Transverse colon (tissue), 4 donors: ENCODE results near the gene PCNX1. TPM values are rescaled to one million over a fixed set of nuclear protein-coding genes. Genes with fewer than 3 reads are reported as not detected.

Experiments used
- DNase-seq: peaks from one replicate; pipeline ENCODE4 v3.0.0-alpha.2; 2019
- H3K27ac ChIP-seq, 4 donors: fragments of 200-600 bp; sonication (generic); 2 replicates each; pipeline ENCODE4 v1.5.1; 2016 to 2018; ENCODE audit warnings: inconsistent platforms in 4 of 4
- H3K27me3 ChIP-seq: fragments of 200-600 bp; sonication (generic); 2 replicates; pipeline ENCODE4 v1.5.1; 2017; ENCODE audit warnings: inconsistent platforms
- H3K36me3 ChIP-seq, 4 donors: fragments of 200-600 bp; sonication (generic); 2 replicates each; pipeline ENCODE4 v1.5.1; 2017 to 2019; ENCODE audit warnings: inconsistent platforms in 4 of 4
- H3K4me1 ChIP-seq, 4 donors: fragments of 200-600 bp; sonication (generic); 2 replicates each; pipeline ENCODE4 v1.5.1; 2017 to 2020; ENCODE audit warnings: inconsistent platforms in 4 of 4
- H3K4me3 ChIP-seq, 4 donors: fragments of 200-600 bp; sonication (generic); 1 replicate in 1 of 4; 2 replicates in 3 of 4; pipeline versions ENCODE4 v1.5.1 to v1.6.1; 2017 to 2019; ENCODE audit warnings: inconsistent platforms in 4 of 4
- H3K9me3 ChIP-seq, 2 donors: fragments of 200-600 bp; sonication (generic); 2 replicates each; pipeline ENCODE4 v1.5.1; 2017 to 2019; ENCODE audit warnings: inconsistent platforms in 2 of 2
- EP300 ChIP-seq: sonication (generic); formaldehyde crosslinking; IDR thresholded peaks from one replicate; pipeline ENCODE4 v1.6.1; 2017; ENCODE audit warnings: antibody characterized with exemption, low read depth
- POLR2A ChIP-seq: fragments of 450-650 bp; IDR thresholded peaks from one replicate; pipeline ENCODE4 v1.6.1; 2016; ENCODE audit warnings: antibody characterized with exemption, mild to moderate bottlenecking, moderate library complexity
- POLR2AphosphoS5 ChIP-seq, 3 donors: sonication (generic); formaldehyde crosslinking; IDR thresholded peaks; one replicate each; pipeline ENCODE4 v1.6.1; 2016; ENCODE audit warnings: antibody characterized with exemption in 3 of 3
- WGBS, 2 donors: methylation state at CpG; one replicate each; pipeline ENCODE4 v1.1.5; 2018; ENCODE audit warnings: low coverage in 1 of 2; 5-methylcytosine and 5-hydroxymethylcytosine counted together
- in situ Hi-C, 4 donors: fragments of 200-750 bp; cut with MboI; loops; one replicate each; pipeline versions ENCODE4 v1.15.0 to v1.15.1; 2017; ENCODE audit warnings: low sequenced_read_pairs in 3 of 4, low pct_ligation_motif_present in 1 of 4, low pct_unique_long_range_greater_than_20kb in 1 of 4
- intact Hi-C: fragments of 100-400 bp; cut with DNase I; formaldehyde crosslinking; loops from one replicate; pipeline ENCODE4 v1.15.1; 2023; ENCODE audit warnings: low total_unique reads
- total RNA-seq, 4 donors: library from RNA; depleted of rRNA; stranded (reverse); fragments of >200 nt; gene quantifications; one replicate each; pipeline ENCODE4 v1.1.0, GENCODE V29; 2016
- TF ChIP-seq, protein P1 (sequence below), 5 experiments: fragments of 200-600 bp in 3 of 5; fragments of 450-650 bp in 2 of 5; sonication (generic) in 3 of 5; IDR thresholded peaks; 1 replicate in 2 of 5; 2 replicates in 3 of 5; pipeline ENCODE4 v1.5.1; 2016 to 2017; ENCODE audit warnings: antibody characterized with exemption in 5 of 5, inconsistent platforms in 3 of 5, mild to moderate bottlenecking in 2 of 5, moderate library complexity in 1 of 5

Gene PCNX1
- total RNA-seq, 4 donors from 2014 or later: 15.0 to 64.6 (median 46.0) TPM

DNA sequence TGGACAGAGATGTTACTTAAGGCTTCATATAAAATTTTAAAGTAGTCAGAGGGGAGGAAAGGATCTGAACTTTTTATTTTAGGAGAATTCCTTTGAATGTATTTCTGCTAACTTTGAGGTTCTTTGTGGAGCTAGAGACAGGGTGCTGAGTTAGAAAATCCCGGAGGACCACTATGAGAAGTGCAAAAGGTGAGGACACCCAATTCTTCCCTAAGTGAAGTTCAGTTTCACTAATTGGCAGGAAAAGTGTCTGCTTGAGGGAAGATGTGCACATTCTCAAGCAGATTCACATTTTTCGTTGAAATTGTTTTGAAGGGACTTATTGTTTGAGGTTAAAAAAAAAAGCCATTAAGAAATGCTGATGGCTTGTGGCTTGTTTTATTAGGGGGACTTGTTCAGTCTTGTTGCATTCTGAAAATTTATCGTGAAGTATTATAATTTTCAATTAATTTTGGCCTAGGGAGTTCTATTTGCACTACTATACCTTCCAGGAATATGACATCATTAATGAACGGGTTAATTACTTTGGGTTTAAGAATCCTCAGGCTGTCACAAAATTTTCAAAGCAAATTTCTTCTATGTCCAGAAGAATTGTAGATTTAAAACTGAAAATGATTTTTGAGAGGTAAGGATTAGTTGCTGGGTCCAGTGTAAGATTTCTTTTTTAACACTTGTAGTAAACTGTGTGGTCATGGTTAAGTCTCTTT lies 1.8 kb downstream of the PCNX1 start:
- peak overlapping the region; percentile 81 to 97 (median 94) for H3K27ac ChIP-seq
- intact Hi-C loops (loop anchor here (5.0 kb wide), 1 partner anchor 63 kb away; no protein-coding TSS in a partner anchor), in situ Hi-C loops (no loop called here)
- no peak for DNase-seq
- 37 to 38% methylated on average over 4 of the region's 4 CpGs for WGBS, 2 donors
- H3K27me3 ChIP-seq: no peaks in the 10 kb centered on the region
- H3K9me3 ChIP-seq: no peaks in the 10 kb centered on the region
- no peaks in the 10 kb centered on the region for H3K36me3 ChIP-seq
- no peak for TF ChIP-seq EP300
- peaks cover 6 to 64% (median 31%) of the 10 kb centered on the region in 4 donors for H3K4me1 ChIP-seq
- H3K4me3 ChIP-seq: peak overlapping the region; percentile 64 to 94 (median 80)

DNA sequence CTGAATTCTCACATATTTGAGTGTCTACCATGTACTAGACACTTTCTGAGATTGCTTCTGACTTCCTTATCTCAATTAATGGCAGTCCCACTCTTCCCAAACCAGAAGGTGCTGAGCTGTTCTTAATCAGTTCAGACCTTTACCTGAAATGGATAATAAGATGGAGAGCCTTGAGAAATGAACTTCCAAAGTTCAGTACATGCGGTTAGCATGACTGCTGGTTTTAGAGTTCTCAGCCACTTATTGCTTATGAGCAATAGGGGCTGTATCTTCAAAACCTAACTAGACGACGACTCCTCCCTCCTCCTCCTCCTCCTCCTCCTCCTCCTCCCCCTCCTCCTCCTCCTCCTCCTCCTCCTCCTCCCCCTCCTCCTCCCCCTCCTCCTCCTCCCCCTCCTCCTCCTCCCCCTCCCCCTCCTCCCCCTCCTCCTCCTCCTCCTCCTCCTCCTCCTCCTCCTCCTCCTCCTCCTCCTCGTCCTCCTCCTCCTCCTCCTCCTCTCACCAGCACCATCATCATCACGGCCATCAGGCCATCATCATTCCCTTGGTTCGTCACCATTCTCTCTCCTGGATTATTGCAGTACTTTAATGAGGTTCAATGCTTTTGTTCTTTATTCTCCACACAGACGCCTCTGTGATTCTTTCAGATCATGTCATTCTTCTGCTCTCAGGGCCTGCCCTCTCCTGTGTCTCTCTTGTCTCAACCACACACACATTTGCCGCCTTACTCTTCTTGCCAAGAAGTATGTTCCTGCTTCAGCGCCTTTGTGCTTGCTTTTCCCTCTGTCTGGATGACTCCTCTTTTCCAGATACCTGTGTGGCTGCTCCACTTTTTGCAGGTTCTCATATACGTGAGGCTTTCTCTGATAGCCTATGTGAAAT lies 2.7 kb downstream of the PCNX1 start:
- intact Hi-C loops: loop anchor here (5.0 to 10.0 kb wide), 2 partner anchors 62 to 1985 kb away; no protein-coding TSS in a partner anchor
- peak overlapping the region in 1 of 4 donors; percentile 64 for H3K4me3 ChIP-seq
- DNase-seq: no peak

DNA sequence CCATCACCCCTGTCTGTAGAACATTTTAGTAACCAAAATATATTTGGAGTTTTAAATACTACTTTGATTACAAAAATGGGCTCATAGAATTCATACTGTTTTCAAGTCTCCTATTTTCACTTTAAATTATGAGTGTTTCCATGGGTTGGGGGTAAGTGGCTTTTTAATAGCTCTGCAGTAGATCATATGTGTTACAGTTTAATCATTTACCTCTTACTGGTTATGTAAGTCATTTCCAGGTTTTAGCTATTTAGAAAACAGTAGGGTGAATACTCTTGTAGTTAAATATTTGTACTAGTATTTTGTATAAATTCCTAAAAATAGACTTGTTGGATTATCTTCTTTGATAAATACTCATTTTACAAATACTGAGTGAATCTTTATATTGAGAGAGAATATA lies 8.2 kb downstream of the PCNX1 start:
- intact Hi-C loops: loop anchor here (10.0 kb wide), 1 partner anchor 1991 kb away; no protein-coding TSS in a partner anchor
- H3K4me1 ChIP-seq: peaks cover 4 to 49% (median 17%) of the 10 kb centered on the region in 4 donors
- H3K36me3 ChIP-seq: no peaks in the 10 kb centered on the region
- no peak for TF ChIP-seq POLR2A
- TF ChIP-seq POLR2AphosphoS5 (IDR thresholded peaks at IDR 0.05): no peak
- TF ChIP-seq, protein P1, sequence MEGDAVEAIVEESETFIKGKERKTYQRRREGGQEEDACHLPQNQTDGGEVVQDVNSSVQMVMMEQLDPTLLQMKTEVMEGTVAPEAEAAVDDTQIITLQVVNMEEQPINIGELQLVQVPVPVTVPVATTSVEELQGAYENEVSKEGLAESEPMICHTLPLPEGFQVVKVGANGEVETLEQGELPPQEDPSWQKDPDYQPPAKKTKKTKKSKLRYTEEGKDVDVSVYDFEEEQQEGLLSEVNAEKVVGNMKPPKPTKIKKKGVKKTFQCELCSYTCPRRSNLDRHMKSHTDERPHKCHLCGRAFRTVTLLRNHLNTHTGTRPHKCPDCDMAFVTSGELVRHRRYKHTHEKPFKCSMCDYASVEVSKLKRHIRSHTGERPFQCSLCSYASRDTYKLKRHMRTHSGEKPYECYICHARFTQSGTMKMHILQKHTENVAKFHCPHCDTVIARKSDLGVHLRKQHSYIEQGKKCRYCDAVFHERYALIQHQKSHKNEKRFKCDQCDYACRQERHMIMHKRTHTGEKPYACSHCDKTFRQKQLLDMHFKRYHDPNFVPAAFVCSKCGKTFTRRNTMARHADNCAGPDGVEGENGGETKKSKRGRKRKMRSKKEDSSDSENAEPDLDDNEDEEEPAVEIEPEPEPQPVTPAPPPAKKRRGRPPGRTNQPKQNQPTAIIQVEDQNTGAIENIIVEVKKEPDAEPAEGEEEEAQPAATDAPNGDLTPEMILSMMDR (IDR thresholded peaks at IDR 0.05): no peak
- no peak for TF ChIP-seq EP300
- no peak for DNase-seq
- no peaks in the 10 kb centered on the region for H3K9me3 ChIP-seq
- H3K27ac ChIP-seq: no peak overlapping the region
- no peak overlapping the region for H3K4me3 ChIP-seq
- H3K27me3 ChIP-seq: no peaks in the 10 kb centered on the region
- in situ Hi-C loops: no loop called here

More for the DNA sequence above, 2.7 kb downstream of the PCNX1 start:
- Histone ChIP-seq H3K36me3 (no peaks in the 10 kb centered on the region), H3K27me3 (no peaks in the 10 kb centered on the region), H3K27ac (no peak overlapping the region), H3K9me3 (no peaks in the 10 kb centered on the region), H3K4me1 (peaks cover 6 to 61% (median 30%) of the 10 kb centered on the region in 4 donors)
- 71 to 93% methylated on average over 2 to 9 of the region's 10 CpGs for WGBS, 2 donors
- no peak for TF ChIP-seq POLR2AphosphoS5 (IDR thresholded peaks at IDR 0.05)
- TF ChIP-seq EP300: no peak
- TF ChIP-seq, protein P1 (IDR thresholded peaks at IDR 0.05): no peak
- TF ChIP-seq POLR2A: no peak
- in situ Hi-C loops: no loop called here

- in situ Hi-C loops: no loop called here
- no peaks in the 10 kb centered on the region for H3K36me3 ChIP-seq
- peaks cover 8 to 48% (median 19%) of the 10 kb centered on the region in 4 donors for H3K4me1 ChIP-seq
- no peaks in the 10 kb centered on the region for H3K27me3 ChIP-seq
- no peaks in the 10 kb centered on the region for H3K9me3 ChIP-seq
- intact Hi-C loops: loop anchor here (10.0 kb wide), 1 partner anchor 1991 kb away; no protein-coding TSS in a partner anchor
- TF ChIP-seq, protein P1 (IDR thresholded peaks at IDR 0.05): no peak
- TF ChIP-seq EP300 (no peak), POLR2A (no peak)
- no peak overlapping the region for H3K4me3 ChIP-seq
- no peak overlapping the region for H3K27ac ChIP-seq
- WGBS, 2 donors: 92 to 95% methylated on average over 7 of the region's 7 CpGs
- no peak for DNase-seq
Observed at GRCh38 chr14:70916300-70916699, 9.0 kb downstream of the PCNX1 start.
